Subcutaneous abdominal adipose tissue (tissue), 5 donors: ENCODE measurements around the gene NELL1.

Experiments
- H3K27ac ChIP-seq: one replicate; pipeline ENCODE4 v1.7.0; 2013; ENCODE audit warnings: low read depth, mild to moderate bottlenecking, inconsistent platforms, low read length, moderate library complexity
- H3K27me3 ChIP-seq, 5 donors: one replicate each; pipeline ENCODE4 v1.7.0; 2013; ENCODE audit warnings: low read length in 5 of 5, inconsistent platforms in 1 of 5; ENCODE audit not compliant: control insufficient read depth in 5 of 5, insufficient read depth in 4 of 5
- H3K36me3 ChIP-seq, 5 donors: one replicate each; pipeline ENCODE4 v1.7.0; 2013; ENCODE audit warnings: low read length in 5 of 5; ENCODE audit not compliant: control insufficient read depth in 5 of 5, insufficient read depth in 5 of 5
- H3K4me1 ChIP-seq, 5 donors: one replicate each; pipeline ENCODE4 v1.7.0; 2013; ENCODE audit warnings: low read length in 5 of 5, mild to moderate bottlenecking in 3 of 5, moderate library complexity in 1 of 5; ENCODE audit not compliant: control insufficient read depth in 5 of 5, insufficient read depth in 5 of 5
- H3K4me3 ChIP-seq, 5 donors: one replicate each; pipeline ENCODE4 v1.7.0; 2013; ENCODE audit warnings: low read length in 5 of 5, low read depth in 1 of 5
- H3K9ac ChIP-seq, 5 donors: one replicate each; pipeline ENCODE4 v1.7.0; 2013; ENCODE audit warnings: low read length in 5 of 5, mild to moderate bottlenecking in 4 of 5, moderate library complexity in 3 of 5
- H3K9me3 ChIP-seq, 5 donors: one replicate each; pipeline ENCODE4 v1.7.0; 2013; ENCODE audit warnings: low read length in 5 of 5; ENCODE audit not compliant: control insufficient read depth in 5 of 5
- donor health status: healthy.
- donor health status: healthy.
- donor health status: healthy.
- donor health status: healthy.
- donor health status: healthy.

The NELL1 gene

GRCh38 chr11:21177379-21177778, 508.0 kb downstream of the NELL1 start:
- H3K27me3 ChIP-seq, result no peaks in the 10 kb centered on the region
- H3K4me1 ChIP-seq, result no peaks in the 10 kb centered on the region
- no peak overlapping the region for H3K9ac ChIP-seq
- H3K4me3 ChIP-seq, result no peak overlapping the region
- no peaks in the 10 kb centered on the region for H3K36me3 ChIP-seq
- no peaks in the 10 kb centered on the region for H3K9me3 ChIP-seq
- H3K27ac ChIP-seq, result no peak overlapping the region

GRCh38 chr11:21179770-21180169, 510.4 kb downstream of the NELL1 start:
- Histone ChIP-seq H3K9me3 (no peaks in the 10 kb centered on the region), H3K36me3 (no peaks in the 10 kb centered on the region), H3K27ac (no peak overlapping the region), H3K4me1 (peaks cover 0 to 5% (median 0%) of the 10 kb centered on the region in 5 donors), H3K4me3 (no peak overlapping the region), H3K9ac (no peak overlapping the region), H3K27me3 (no peaks in the 10 kb centered on the region)

DNA sequence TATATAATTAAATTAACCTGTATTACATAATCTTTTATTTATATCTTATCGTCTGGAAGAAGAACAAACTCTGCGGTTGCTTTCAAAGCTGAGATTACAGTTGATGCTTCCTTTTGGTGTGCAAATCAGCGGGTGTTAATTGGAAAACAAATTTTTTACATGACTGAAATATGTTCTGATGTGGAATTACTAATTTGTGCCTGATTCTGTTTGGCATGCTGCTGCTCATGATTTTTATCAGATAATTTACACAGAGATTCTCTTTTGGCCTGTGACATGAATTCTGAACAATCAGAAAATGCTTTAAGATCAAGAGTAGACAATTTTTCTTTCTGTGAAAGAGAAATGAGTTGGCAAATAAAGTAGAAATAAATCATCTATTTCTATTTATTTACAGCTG, 510.8 kb downstream of the NELL1 start:
- Histone ChIP-seq H3K9ac (no peak overlapping the region), H3K27ac (no peak overlapping the region), H3K4me1 (peaks cover 0 to 5% (median 0%) of the 10 kb centered on the region in 5 donors), H3K4me3 (no peak overlapping the region), H3K27me3 (no peaks in the 10 kb centered on the region), H3K36me3 (no peaks in the 10 kb centered on the region), H3K9me3 (no peaks in the 10 kb centered on the region)

DNA sequence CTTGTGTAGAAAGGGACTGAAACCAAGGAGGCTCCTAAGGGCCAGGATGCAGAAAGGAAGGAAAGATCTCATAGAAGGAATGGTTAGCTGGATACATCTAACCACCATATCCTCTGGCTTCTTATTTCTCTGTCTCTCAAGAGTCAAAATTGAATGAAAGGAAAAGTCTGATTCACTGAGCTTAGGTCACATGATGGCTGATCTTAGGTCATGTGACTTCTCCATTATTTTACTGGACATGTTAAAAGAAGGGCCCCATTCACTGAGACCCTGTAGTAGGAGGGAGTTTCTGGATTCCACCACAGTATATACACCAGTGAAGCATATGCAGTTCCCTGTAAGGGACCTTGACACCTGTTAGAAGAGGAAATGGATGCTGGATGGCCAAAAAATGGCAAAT, 516.6 kb downstream of the NELL1 start:
- Histone ChIP-seq H3K9ac (no peak overlapping the region), H3K4me1 (peaks cover 0 to 5% (median 0%) of the 10 kb centered on the region in 5 donors), H3K27me3 (no peaks in the 10 kb centered on the region), H3K36me3 (no peaks in the 10 kb centered on the region), H3K27ac (no peak overlapping the region), H3K9me3 (no peaks in the 10 kb centered on the region), H3K4me3 (no peak overlapping the region)

DNA sequence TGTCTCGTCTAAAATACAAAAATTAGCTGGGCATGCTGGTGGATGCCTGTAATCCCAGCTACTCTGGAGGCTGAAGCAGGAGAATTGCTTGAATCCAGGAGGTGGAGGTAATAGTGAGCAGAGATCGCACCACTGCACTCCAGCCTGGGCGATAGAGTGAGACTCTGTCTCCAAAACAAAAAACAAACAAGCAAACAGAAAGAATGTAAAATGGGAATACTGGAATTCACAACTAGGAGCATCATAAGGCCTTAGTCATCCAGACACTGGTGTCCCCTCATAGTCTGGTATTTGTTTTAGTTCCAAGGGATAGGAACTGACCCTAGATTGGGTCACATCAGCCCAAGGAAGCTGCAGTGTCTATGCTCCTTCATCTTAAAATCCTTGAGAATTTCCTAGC, 520.8 kb downstream of the NELL1 start:
- H3K9me3 ChIP-seq, result no peaks in the 10 kb centered on the region
- no peaks in the 10 kb centered on the region for H3K36me3 ChIP-seq

DNA sequence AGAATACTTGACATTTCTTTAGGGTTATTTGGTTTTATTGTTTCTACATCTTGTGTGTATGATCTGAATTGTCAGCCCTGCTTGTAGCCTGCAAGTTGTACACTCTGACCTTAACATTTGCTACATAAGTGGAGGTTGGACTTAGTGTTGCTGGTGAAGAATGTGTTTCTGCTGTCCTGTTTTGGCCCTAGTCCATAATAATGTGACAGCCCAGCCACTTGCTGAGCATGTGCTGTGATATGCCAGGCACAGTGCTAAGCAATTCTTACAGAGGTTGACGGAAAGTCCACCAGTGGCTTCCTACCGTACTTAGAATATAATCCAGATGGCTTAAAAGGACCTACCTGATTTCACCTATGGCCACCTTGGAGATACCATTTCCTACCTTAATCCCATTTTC, 526.6 kb downstream of the NELL1 start:
- peaks cover 0 to 2% (median 0%) of the 10 kb centered on the region in 5 donors for H3K9me3 ChIP-seq
- no peak overlapping the region for H3K9ac ChIP-seq

More for the DNA sequence above, 520.8 kb downstream of the NELL1 start:
- Histone ChIP-seq H3K4me3 (no peak overlapping the region), H3K9ac (no peak overlapping the region), H3K27ac (no peak overlapping the region), H3K4me1 (no peaks in the 10 kb centered on the region), H3K27me3 (no peaks in the 10 kb centered on the region)

DNA sequence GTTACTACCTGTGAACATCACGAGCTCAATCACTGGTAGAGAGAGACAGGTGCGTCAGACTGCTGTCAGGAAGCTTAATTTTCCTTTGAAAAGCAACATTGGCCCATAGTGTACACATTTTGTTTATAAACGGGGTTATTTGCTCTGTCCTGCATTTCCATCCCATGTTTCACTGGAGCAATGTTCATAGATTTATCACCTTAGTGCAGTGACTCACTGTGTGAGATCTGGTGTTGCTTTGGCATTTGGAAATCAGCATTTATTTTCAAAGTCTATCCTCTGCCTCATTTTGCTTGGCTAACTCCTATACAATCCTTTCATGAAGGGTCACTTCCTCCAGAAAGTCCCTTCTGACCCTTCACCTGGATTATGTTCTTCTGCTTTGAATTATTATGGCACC, 529.1 kb downstream of the NELL1 start:
- Histone ChIP-seq H3K27me3 (no peaks in the 10 kb centered on the region), H3K9me3 (peaks cover 0 to 2% (median 0%) of the 10 kb centered on the region in 5 donors), H3K4me3 (no peak overlapping the region), H3K9ac (no peak overlapping the region), H3K4me1 (no peaks in the 10 kb centered on the region), H3K27ac (no peak overlapping the region), H3K36me3 (no peaks in the 10 kb centered on the region)

More for the DNA sequence above, 526.6 kb downstream of the NELL1 start:
- no peaks in the 10 kb centered on the region for H3K36me3 ChIP-seq
- H3K4me1 ChIP-seq, result no peaks in the 10 kb centered on the region
- H3K4me3 ChIP-seq, result no peak overlapping the region
- H3K27me3 ChIP-seq, result no peaks in the 10 kb centered on the region
- H3K27ac ChIP-seq, result no peak overlapping the region

- no peak overlapping the region for H3K4me3 ChIP-seq
- H3K9me3 ChIP-seq, result peaks cover 0 to 2% (median 0%) of the 10 kb centered on the region in 5 donors
- no peaks in the 10 kb centered on the region for H3K4me1 ChIP-seq
- no peak overlapping the region for H3K9ac ChIP-seq
- H3K27ac ChIP-seq, result no peak overlapping the region
- no peaks in the 10 kb centered on the region for H3K27me3 ChIP-seq
- no peaks in the 10 kb centered on the region for H3K36me3 ChIP-seq
Observed at GRCh38 chr11:21205205-21205604, 535.8 kb downstream of the NELL1 start.

- Histone ChIP-seq H3K4me3 (no peak overlapping the region), H3K9me3 (peaks cover 0 to 7% (median 2%) of the 10 kb centered on the region in 5 donors), H3K36me3 (no peaks in the 10 kb centered on the region), H3K27me3 (no peaks in the 10 kb centered on the region), H3K27ac (no peak overlapping the region), H3K9ac (no peak overlapping the region), H3K4me1 (no peaks in the 10 kb centered on the region)
Observed at GRCh38 chr11:21225860-21226259, 556.5 kb downstream of the NELL1 start.

DNA sequence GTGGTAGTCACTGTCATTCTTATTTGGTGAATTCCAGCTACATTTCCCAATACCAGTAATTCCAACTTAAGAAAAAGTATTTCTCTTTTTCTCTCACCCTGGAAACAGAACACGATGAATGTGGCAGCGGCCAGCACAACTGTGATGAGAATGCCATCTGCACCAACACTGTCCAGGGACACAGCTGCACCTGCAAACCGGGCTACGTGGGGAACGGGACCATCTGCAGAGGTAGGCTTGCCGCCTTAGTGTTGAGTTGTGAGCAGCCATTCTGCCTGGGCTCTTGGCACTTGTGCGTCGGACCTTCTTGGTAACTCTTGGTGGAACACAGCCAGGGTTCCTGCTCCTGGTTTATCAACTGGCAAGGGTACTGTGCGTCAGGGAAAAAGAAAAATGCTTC, 559.8 kb downstream of the NELL1 start:
- no peak overlapping the region for H3K27ac ChIP-seq
- no peak overlapping the region for H3K4me3 ChIP-seq
- no peaks in the 10 kb centered on the region for H3K36me3 ChIP-seq
- no peaks in the 10 kb centered on the region for H3K27me3 ChIP-seq
- peaks cover 0 to 5% (median 0%) of the 10 kb centered on the region in 5 donors for H3K9me3 ChIP-seq
- no peaks in the 10 kb centered on the region for H3K4me1 ChIP-seq
- H3K9ac ChIP-seq, result no peak overlapping the region

DNA sequence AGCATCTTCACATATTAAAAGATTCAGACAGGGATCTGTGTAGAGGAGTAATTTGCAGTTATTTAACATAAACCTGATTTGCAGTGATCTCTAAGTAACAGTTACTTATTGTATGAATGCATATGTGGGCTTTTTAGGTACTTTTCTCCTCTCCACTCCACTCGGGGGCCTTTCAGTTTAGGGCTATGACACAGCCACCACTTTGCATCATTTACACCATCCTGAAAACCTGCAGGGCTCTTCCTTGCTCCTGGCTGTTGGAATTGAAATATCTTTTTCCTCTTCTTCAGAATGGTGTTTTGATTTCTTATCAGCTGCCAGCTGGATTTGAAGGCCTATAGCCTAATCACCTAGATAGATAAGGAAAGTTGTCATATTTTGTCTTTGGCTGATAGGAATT, 580.8 kb downstream of the NELL1 start:
- no peak overlapping the region for H3K27ac ChIP-seq
- no peaks in the 10 kb centered on the region for H3K4me1 ChIP-seq
- H3K4me3 ChIP-seq, result no peak overlapping the region
- no peaks in the 10 kb centered on the region for H3K36me3 ChIP-seq
- H3K27me3 ChIP-seq, result peaks cover 0 to 4% (median 0%) of the 10 kb centered on the region in 5 donors
- no peak overlapping the region for H3K9ac ChIP-seq
- H3K9me3 ChIP-seq, result no peaks in the 10 kb centered on the region
